Kidney glomerular epithelial cell (primary cell): ENCODE measurements around the gene LDLRAD4.
A peak's percentile ranks its signal among the peaks of the same experiment; 100 is the strongest.

Source experiments
- DNase-seq: peaks from one replicate; lab custom pipeline; 2025; lab: John Stamatoyannopoulos, UW

LDLRAD4 gene

DNA sequence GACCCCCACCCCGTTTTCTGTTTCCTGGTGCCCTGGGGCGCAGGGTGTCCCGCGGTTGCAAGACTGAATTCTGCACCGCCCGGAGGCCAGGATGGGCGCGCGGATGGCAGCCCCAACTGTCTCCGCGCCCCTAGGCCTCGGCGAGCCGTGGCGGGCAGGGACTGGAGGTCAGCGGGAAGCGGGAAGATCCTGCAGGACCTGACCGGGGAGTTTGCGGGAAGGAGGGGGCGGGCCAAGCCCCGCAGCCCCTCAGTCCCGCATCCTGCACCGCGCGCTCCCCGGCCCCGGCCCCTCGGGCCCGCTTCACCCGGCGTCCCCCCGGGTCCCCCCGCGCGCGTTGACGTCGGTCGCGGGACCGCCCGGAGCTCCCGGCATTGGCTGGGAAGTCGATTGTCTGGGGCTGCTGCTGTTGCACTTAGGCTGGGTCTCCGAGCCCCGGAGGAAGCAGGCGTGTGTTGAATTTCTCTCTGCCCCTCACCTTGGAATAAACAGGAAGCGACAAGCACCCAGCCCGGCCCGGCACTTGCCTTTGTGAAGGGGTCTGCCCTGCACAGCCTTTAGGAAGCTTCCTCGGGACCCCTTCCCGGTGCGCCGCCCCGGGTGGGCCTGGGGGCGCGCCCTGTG lies at the start of gene LDLRAD4:
Gene LDLRAD4, plus strand, starts transcription at position 393 of the 624 bp plus-strand sequence.
- DNase-seq = no peak

DNA sequence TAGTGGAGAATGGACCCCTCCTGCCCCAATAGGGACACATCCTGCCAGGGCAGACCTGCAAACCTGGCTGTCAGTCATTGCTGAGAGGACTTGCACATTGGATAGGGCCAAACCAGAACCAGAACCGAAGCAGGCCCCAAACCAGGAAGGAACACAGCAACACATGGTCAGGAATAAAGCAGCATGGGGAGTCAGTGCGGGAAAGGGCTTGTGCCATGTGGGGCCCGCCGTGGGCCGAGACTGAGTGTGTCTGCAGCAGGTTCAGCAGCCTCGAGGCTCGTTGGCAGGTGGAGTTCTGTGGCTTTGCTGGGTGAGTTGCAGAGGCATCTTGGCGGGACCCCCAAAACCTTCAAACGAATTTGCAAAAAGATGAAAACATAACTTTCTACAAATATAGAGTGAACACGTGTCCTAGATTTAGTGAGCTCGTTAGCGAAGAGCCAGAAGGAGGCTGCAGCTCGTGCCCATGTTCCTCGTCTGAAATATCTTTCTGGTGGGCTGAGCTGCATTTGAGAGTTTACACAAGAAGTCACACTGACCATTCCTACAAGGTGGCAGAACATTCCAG lies 44.9 kb upstream of the LDLRAD4 start:
- DNase-seq = no peak

DNA sequence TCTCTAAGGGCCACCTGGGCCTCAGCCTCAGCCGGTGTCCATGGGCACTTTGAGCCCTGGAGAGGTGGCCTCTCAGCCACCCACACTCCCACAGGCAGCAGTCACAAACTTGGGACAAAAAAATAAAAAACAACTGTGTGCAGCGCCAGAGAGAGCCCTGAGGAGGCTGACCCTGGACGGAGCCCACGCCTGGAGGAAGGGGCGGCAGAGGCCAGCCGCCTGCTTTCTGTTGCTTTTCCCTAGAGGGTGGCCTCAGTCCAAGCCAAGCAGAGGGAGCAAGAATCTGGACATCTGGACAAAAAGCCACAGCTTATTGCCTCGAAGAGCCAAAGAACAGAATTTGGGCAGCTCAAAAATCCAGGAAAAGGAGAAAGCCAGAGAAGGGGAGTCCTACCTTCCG lies 43.3 kb upstream of the LDLRAD4 start:
- no peak for DNase-seq

DNA sequence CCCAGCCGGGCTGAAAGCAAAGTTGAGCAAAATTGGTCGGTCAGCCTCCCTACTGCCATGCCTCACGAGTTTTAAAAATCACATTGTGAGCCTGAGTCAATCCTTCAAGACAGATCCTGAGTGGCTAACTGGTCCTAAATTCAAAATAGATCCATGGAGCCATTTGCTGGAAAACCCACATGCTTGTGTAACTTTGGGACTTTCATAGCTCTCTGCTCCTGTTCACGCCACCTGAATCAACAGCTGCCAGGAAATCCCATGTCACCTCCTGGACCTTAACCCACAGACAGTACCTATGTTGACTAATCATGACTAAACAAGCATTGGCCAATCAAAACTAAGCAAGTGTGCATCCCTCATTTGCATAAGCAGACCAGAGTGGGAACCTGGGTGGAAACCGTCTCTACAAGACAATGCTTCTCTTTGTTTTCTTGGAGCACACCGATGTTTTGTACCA lies 42.8 kb upstream of the LDLRAD4 start:
- peak; percentile 1 for DNase-seq

DNA sequence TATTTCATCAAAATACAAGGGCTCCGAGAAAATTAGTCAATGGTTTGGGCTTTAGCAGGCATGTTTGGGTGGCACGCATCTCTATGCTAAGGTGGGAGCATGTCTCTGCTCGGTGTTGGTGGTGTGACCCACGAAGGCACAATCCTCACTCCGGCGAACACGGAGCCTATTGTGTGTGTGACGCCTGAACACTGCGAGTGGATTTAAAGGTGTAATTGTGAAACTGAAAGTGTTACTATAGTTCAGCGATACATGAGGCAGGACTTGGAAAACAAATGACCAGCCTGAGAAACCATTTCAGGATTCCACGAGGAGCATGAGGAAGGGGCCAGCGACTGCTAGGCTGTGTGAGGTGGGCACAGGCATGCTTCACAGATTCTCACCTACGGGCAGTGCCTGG lies 41.7 kb upstream of the LDLRAD4 start:
- peak; percentile 8 for DNase-seq

DNA sequence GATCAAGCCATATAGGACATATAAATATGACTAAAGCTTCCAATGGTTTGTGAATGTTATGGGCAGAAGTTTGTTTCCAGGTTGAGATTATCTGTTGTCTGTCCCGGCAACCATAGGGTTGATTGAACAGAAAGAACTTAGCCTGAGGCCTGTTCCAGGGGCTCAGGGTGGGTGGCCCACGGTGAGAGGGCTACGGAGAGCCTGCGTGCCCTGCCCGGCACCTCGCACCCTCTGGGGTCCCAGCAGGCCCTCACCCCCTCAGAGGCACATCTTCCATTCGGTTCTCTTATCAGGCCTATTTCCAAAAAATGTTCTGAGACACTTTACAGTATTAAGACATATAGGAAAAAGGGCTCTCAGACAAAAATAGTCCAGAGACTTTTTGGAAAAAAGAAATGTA lies 40.4 kb upstream of the LDLRAD4 start:
- DNase-seq = no peak

DNA sequence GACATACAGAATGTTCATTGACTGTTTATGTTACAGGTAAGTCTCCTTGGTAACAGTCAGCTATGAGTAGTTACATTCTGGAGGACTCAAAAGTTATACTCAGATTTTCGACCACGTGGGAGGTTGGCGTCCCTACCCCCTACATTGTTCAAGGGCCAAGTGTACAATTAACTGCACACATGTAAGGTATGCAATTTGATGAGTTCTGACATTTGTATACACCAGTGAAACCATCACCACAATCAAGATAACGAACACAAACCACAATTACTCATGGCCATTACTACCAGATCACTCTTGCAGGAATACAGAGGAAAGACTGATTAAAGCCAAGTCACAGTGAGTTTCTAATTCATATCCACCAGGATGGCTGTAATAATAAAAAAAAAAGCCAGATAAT lies 39.6 kb upstream of the LDLRAD4 start:
- no peak for DNase-seq

DNA sequence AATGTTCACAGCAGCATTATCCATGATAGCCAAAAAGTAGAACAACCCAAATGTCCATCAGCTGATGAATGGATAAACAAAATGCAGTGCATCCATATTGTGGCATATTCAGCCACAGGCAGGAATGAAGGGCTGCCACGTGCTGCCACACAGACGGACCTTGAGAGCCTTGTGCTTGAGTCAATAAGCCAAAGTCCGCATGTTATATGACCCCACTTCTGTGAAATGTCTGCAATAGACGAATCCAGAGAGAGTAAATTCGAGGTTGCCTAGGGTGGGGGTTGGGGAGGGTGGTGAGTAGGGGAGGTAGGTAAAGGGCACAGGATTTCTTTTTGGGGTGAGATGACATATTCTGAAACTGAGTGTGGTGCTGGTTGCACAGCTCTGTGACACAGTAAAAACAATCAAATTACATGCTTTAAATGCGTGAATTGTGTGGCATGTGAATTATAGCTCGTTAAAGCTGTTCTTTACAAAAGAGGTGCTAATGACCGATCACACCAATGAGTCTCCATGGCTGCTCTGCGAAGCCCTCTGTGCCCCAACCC lies 38.9 kb upstream of the LDLRAD4 start:
- DNase-seq = no peak

DNA sequence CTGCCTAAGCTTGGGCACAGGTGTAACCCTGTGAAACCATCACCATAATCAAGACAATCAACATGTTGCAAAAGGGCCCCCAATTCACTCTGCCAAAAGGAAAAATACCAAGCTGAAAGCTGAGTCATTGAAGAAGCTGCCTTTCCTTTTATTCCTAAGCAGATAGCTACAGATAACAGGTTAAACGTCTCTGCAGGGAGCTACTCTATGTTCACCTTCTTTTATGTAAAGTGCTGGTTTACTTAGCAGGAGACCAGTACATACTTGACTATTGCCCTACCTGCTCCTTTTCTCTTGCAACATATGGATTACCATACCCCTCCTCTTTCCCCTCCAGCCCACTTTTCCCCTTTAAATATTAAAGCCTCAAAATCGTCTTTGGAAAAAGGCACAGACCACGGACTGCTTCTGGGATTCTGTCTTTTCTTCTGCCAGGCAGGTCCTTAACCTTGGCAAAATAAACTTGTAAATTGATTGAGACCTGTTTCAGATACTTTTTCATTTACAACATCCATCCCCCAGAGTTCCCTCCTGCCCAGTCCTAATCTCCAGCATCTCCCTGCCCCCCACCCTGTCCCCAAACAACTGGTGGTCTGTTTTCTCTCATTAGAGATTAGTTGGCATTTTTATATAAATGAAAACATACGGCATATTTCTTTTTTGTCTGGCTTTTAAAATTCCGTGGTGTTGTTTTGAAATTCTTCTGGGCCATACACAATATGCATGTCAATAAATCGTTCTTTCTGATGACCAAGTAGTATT lies 37.8 kb upstream of the LDLRAD4 start:
- DNase-seq = no peak

DNA sequence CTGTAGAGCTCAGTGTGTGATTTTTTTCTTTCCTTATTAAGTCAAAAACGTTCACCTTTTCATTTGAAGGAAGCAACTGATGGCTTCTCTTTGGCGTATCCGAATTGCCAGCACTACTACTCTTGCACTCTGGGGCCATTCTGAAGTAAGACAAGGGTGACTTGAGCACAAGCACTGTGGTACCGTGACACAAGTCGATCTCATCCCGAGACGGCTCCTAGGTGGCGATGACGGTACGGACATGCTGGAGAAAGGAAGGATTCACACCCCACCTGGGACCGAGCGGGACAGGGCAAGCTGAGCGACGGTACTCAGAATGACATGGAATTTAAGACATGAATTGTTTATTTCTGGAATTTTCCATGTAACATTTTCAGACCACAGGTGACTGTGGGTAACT lies 36.8 kb upstream of the LDLRAD4 start:
- DNase-seq = no peak

DNA sequence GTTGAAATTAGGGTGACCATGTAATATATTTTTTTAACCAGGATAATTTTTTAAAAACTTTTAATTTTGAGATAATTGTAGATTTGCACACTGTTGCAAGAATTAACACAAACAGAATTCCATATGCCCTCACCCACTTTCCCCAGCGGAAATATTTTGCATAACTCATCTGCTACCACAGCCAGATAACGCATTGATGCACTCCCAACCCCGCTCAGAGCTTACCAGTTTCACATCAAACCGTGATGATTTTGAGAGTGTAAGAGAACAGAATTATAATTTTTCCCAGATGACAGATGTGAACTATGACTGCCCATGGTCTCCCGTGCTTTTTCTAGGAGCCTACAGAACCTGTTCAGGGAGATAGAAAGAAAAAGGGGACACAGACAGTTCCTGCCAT lies 35.2 kb upstream of the LDLRAD4 start:
- no peak for DNase-seq

DNA sequence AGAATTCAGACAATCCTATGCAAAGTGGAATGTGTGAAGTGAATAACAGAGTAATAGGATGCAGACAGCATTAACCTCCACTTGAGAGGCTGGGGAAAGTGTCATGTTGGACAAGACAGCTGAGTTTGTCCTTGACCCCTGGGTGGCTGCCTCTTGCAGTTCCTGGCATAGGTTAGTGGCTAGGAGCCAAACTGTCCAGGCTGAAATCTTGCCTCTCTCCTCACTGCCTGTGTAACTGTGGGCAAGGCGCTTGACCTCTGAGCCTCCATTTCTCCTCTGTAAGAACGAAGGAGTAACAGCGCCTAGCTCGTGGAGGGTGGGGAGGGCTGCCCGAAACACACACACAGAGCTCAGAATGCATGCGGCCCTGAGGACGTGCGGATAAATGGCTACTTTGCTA lies 34.8 kb upstream of the LDLRAD4 start:
- DNase-seq = no peak

DNA sequence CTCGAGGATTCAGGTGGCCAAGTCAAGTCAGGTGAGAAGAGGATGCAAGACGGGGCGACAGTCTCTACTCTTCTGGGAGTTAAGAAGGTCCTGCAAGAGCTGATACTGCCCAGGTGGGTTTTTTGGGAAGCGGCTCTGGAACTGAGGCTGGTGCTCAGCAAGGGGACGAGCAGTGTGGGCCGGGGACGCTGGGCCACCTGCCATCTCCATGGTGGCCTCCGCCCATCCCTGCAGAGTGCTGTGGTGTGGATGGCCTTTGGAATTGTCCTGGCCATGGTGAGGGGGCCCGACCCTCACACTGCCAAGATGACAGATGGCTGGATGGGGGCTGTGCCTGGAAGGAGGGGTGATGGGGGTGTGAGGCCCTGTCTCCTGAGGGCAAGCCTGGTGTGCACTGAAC lies 34.2 kb upstream of the LDLRAD4 start:
- no peak for DNase-seq

DNA sequence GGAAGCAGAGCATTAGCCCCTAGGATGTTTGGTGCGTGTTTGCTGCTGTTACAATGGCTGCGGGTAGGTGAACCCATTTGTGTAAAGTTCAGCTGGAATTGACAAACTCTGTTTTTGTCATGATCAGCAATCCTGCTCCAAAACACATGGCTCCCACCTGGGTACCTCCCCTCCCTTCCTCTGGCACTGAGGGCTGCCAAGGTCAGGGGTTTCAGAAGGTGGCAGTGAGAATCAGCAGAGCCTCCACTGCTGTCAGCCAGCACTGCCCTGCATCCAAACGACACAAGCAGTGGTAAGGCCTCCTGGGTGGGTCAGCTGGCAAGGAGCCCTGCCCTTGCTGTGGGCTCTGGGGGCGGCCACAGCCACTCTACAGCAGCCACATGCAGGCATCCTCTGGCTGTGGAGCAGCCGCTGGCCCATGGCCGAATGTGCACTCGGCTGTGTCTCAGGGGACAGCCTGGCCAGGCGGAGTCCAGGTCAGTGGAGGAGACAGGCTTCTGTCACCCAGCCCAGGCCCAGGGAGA lies 32.8 kb upstream of the LDLRAD4 start:
- DNase-seq = no peak

DNA sequence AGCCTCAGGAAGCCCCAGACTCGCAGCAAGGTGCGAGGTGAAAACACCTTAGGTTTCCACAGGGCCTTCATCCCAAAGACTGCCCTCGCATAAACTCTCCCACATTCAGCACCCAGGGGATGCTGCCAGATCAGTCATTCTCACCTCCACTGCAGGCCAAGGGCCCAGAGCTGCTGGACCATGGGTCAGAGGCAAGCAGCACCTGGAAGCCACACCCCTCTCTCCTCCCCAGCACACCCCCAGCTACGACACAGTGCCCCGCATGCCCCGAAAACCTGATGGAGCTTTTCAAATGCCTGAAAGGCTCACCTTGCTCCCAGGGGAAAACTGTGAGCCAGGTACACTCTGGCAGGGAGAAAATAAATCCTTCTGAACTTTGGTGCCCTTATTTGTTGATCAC lies 31.9 kb upstream of the LDLRAD4 start:
- DNase-seq = no peak

DNA sequence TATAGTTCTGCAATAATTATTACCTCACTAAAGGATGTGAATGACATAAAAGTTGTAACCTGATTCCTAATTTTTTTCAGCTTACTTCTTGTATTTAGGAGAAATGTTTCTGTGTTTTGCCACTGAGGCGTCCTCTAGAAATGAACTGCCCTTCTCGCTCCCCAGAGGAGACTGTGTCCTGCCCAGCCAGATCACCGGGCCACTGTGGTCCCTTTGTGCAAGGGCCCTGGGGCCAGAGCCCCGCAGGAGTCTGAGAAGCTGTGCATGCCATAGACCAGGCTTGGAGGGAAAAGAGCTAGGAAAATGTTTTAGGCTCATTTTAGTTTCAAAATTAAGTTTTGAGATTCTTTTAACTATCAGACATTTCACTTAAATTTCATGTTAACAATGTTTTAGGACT lies 31.1 kb upstream of the LDLRAD4 start:
- no peak for DNase-seq

DNA sequence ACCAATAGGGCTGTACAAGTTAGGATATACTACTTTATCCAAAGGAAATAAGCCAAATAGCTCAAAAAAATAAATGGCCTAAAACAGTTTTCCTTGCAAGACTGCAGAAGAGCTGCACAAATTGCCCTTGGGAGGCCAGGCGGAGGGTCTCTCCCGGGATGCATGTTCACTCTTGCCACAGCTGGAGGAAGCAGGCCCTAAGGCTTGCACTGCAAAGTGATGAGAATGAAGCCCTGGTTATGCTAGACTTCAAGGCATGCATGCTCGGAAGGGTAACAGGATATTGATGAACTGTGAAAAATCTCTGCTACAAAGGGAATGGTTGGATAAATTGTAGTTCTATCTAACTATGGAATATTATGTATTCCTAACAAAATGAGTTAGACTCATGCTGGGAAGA lies 27.5 kb upstream of the LDLRAD4 start:
- no peak for DNase-seq

DNA sequence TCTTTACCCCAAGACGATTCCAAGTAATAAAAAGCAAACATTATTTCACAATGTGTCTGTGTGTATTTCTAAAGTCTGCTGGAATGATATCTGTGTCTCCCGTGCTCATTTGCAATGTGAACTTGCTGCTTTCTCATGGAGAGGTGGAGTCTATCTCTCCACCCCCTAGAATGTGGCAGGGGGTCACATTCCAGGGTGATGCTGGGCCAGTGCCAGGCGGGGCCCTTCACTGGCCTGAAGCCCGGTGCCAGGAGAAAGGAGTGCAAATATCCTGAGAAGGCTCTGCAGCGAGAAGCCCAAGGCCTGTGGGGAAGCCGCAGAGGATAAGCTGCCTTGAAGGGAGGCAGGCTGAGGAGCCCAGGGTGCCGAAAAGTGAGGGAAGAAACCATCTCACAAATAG lies 26.8 kb upstream of the LDLRAD4 start:
- peak; percentile 62 for DNase-seq

DNA sequence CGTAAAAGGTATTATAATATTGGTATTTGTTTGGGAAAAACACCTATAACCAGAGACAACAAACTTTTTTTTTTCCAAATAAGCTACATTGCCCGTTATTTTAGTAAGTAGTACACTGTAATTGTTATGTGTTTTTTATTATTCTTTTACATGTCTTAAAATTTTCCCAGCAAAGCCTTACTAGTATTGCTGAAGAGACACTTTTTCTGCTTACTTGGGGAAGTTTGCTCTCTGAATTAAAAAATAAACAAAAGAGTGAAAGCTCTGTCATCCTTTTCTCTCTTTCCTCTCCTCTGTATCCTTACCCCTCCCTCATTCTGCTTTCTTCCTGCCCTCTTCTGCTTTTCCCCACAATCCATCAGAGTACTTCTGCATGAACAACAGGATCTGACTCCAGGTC lies 25.6 kb upstream of the LDLRAD4 start:
- DNase-seq = no peak

DNA sequence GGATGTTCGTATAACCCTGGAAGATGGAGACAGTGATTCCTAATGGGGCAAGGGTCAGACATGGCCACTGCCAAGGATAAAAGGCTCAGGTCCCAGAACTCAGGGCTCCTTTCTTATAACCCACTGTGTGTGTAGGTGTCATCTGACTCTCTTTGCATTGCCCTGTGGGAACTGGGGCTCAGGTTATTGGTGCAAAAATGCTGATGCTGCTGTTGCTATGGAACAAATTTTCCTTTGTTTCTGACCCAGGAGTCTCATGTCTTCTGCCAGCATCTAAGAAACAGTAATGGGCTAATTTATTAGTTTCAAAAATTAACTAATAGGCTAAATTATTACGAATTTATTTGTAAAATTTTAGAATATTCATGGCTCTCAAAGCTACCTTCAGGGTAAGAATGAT lies 24.3 kb upstream of the LDLRAD4 start:
- DNase-seq = no peak

DNA sequence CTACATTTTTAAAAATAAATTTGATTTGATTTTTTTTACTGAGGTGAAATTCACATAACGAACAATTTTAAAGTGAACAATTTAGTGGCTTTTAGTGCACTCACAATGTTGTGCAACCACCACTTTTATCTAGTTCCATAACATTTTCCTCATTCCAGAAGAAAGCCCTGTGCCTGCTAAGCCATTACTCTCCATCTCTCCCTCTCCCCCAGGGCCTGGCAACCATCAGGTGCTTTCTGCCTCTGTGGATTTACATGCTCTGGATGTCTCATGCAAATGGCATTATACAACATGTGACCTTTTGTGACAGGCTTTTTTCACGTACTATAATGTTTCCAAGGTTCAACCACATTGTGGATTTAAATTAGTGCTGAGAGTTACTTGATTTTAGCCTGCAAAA lies 19.9 kb upstream of the LDLRAD4 start:
- DNase-seq = no peak

DNA sequence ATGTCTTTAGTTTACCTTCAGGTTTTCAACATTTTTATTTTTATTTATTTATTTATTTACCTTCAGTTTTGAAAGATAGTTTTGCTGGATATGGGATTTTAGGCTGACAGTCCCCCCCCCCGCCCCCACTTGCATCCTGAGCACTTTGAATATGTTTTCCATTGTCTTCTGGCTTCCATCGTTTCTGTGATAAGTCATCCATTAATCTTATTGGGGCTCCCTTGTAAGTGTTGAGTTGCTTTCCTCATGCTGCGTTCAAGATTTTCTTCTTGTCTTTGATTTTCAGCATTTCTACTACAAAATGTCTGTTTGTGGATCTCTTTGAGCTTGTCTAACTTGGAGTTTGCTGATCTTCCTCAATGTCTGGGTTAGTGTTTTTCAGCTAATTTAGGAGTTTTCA lies 19.4 kb upstream of the LDLRAD4 start:
- no peak for DNase-seq

DNA sequence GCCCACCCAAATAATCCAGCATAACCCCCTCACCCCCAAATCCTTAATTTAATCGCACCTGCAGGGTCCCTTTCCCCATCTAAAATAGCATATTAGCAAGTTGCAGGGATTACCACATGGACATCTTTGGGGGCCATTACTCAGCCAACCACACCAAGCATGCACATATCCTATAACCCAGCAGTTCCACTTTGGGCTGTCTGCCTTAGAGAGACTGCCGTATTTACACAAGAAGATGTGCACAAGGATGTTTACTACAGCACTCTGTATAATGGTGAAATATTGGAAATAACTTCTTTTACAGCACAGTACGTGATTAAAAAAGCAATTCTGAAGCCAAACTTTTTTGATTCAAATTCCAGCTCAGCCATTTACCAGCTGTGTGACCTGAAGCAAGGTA lies 17.3 kb upstream of the LDLRAD4 start:
- DNase-seq = no peak
